Liver (tissue), 9 donors: ENCODE data around the gene MOB3B. TPM values are rescaled to one million over a fixed set of nuclear protein-coding genes. Genes with fewer than 3 reads are reported as not detected.
A peak's percentile ranks its signal among the peaks of the same experiment; 100 is the strongest.

Experiments used
- DNase-seq: peaks from one replicate; pipeline ENCODE4 v3.0.0-alpha.2; 2017; ENCODE audit warnings: low spot score
- H3K27ac ChIP-seq, 2 donors: one replicate each; pipeline ENCODE4 v1.7.0; 2013; ENCODE audit warnings: inconsistent platforms in 2 of 2, low read length in 2 of 2, control low read depth in 1 of 2, low read depth in 1 of 2, mild to moderate bottlenecking in 1 of 2
- H3K27me3 ChIP-seq, 4 donors: one replicate each; pipeline versions ENCODE4 v1.6.1 to v1.7.0; 2013; ENCODE audit warnings: low read length in 3 of 4, inconsistent platforms in 1 of 4, mild to moderate bottlenecking in 1 of 4, moderate library complexity in 1 of 4; ENCODE audit not compliant: control insufficient read depth in 4 of 4, insufficient read depth in 4 of 4
- H3K36me3 ChIP-seq, 4 donors: one replicate each; pipeline versions ENCODE4 v1.6.1 to v1.7.0; 2013; ENCODE audit warnings: low read length in 3 of 4, mild to moderate bottlenecking in 3 of 4, low read depth in 1 of 4, moderate library complexity in 1 of 4; ENCODE audit not compliant: control insufficient read depth in 4 of 4, insufficient read depth in 3 of 4
- H3K4me1 ChIP-seq, 4 donors: one replicate each; pipeline versions ENCODE4 v1.6.1 to v1.7.0; 2013; ENCODE audit warnings: low read length in 3 of 4, mild to moderate bottlenecking in 3 of 4, moderate library complexity in 1 of 4; ENCODE audit not compliant: control insufficient read depth in 4 of 4, insufficient read depth in 4 of 4
- H3K4me3 ChIP-seq, 3 donors: one replicate each; pipeline versions ENCODE4 v1.6.1 to v1.7.0; 2013; ENCODE audit warnings: low read length in 3 of 3, control low read depth in 1 of 3, low read depth in 1 of 3, mild to moderate bottlenecking in 1 of 3
- H3K9ac ChIP-seq, 2 donors: one replicate each; pipeline ENCODE4 v1.7.0; 2013; ENCODE audit warnings: low read length in 2 of 2, mild to moderate bottlenecking in 2 of 2, moderate library complexity in 2 of 2, control low read depth in 1 of 2, low read depth in 1 of 2
- H3K9me3 ChIP-seq, 4 donors: one replicate each; pipeline versions ENCODE4 v1.6.1 to v1.7.0; 2013; ENCODE audit warnings: low read length in 3 of 4; ENCODE audit not compliant: control insufficient read depth in 4 of 4
- ATF3 ChIP-seq: IDR thresholded peaks from 2 replicates; pipeline ENCODE4 v1.6.1; 2016; ENCODE audit warnings: antibody characterized with exemption
- EGR1 ChIP-seq, 2 donors: IDR thresholded peaks; 2 replicates each; pipeline ENCODE4 v1.6.1; 2016 to 2018; ENCODE audit warnings: antibody characterized with exemption in 2 of 2, low read depth in 2 of 2
- FOXA1 ChIP-seq: IDR thresholded peaks from 2 replicates; pipeline ENCODE4 v1.6.1; 2016; ENCODE audit warnings: antibody characterized with exemption
- FOXA2 ChIP-seq: IDR thresholded peaks from 2 replicates; pipeline ENCODE4 v1.6.1; 2016; ENCODE audit warnings: antibody characterized with exemption
- GABPA ChIP-seq, 2 donors: IDR thresholded peaks in 1 of 2; conservative IDR thresholded peaks in 1 of 2; 2 replicates each; pipeline ENCODE4 v1.6.1; 2016; ENCODE audit warnings: antibody characterized with exemption in 2 of 2, mild to moderate bottlenecking in 1 of 2, moderate library complexity in 1 of 2
- HNF4A ChIP-seq, 2 donors: conservative IDR thresholded peaks; 2 replicates each; pipeline ENCODE4 v1.6.1; 2016; ENCODE audit warnings: antibody characterized with exemption in 2 of 2, mild to moderate bottlenecking in 2 of 2
- HNF4G ChIP-seq: IDR thresholded peaks from 2 replicates; pipeline ENCODE4 v1.6.1; 2016; ENCODE audit warnings: antibody characterized with exemption
- JUND ChIP-seq, 2 donors: IDR thresholded peaks; 2 replicates each; pipeline ENCODE4 v1.6.1; 2016; ENCODE audit warnings: antibody characterized with exemption in 2 of 2
- MAX ChIP-seq: IDR thresholded peaks from 2 replicates; pipeline ENCODE4 v1.6.1; 2016; ENCODE audit warnings: antibody characterized with exemption
- NR2F2 ChIP-seq: IDR thresholded peaks from 2 replicates; pipeline ENCODE4 v1.6.1; 2016; ENCODE audit warnings: antibody characterized with exemption
- RAD21 ChIP-seq, 2 donors: IDR thresholded peaks; 2 replicates each; pipeline ENCODE4 v1.6.1; 2016; ENCODE audit warnings: antibody characterized with exemption in 2 of 2, mild to moderate bottlenecking in 2 of 2
- REST ChIP-seq: IDR thresholded peaks from 2 replicates; pipeline ENCODE4 v1.6.1; 2016; ENCODE audit warnings: antibody characterized with exemption, mild to moderate bottlenecking
- RXRA ChIP-seq, 2 donors: IDR thresholded peaks; 2 replicates each; pipeline ENCODE4 v1.6.1; 2017 to 2018; ENCODE audit warnings: antibody characterized with exemption in 2 of 2, mild to moderate bottlenecking in 1 of 2
- SP1 ChIP-seq: IDR thresholded peaks from 2 replicates; pipeline ENCODE4 v1.6.1; 2018; ENCODE audit warnings: antibody characterized with exemption, mild to moderate bottlenecking
- YY1 ChIP-seq: IDR thresholded peaks from 2 replicates; pipeline ENCODE4 v1.6.1; 2016; ENCODE audit warnings: antibody characterized with exemption, mild to moderate bottlenecking
- WGBS: extraction: QIAGEN DNeasy Blood & Tissue Kit; methylation state at CpG from one replicate; pipeline ENCODE4 v1.1.7; 2013; 5-methylcytosine and 5-hydroxymethylcytosine counted together
- polyA plus RNA-seq, 2 donors: library from polyadenylated mRNA; stranded (reverse) in 1 of 2; unstranded in 1 of 2; fragments of 200-250 nt in 1 of 2; fragments of >200 nt in 1 of 2; fragmentation: Nextera tagmentation in 1 of 2; extraction: Ambion mirVana in 1 of 2; gene quantifications; one replicate each; pipeline versions ENCODE4 v1.2.1 to v1.2.3, GENCODE V29; 2013 to 2015
- total RNA-seq, 2 donors: library from RNA; depleted of rRNA; stranded (reverse); fragments of >200 nt; gene quantifications; one replicate each; pipeline ENCODE4 v1.2.3, GENCODE V29; 2014
- donor health status: healthy.
- donor health status: healthy.
- donor health status: healthy.
- donor health status: healthy.
- donor health status: healthy.

MOB3B gene
- total and polyA plus RNA-seq, 4 donors, result 0.36 to 1.1 (median 0.76) TPM

- H3K9me3 ChIP-seq, result no peaks in the 10 kb centered on the region
- no peak for DNase-seq
- H3K4me3 ChIP-seq, result no peak overlapping the region
- no peaks in the 10 kb centered on the region for H3K27me3 ChIP-seq
- H3K36me3 ChIP-seq, result no peaks in the 10 kb centered on the region
- H3K4me1 ChIP-seq, result peaks cover 9 to 41% (median 34%) of the 10 kb centered on the region in 4 donors
- WGBS, result 40% methylated on average over 4 of the region's 4 CpGs
- H3K9ac ChIP-seq, result peak overlapping the region in 1 of 2 donors; percentile 30
- H3K27ac ChIP-seq, result peak overlapping the region in 1 of 2 donors; percentile 34
- TF ChIP-seq SP1 (peak; percentile 18), GABPA (IDR thresholded peaks at IDR 0.05 in 1 of 2, conservative IDR thresholded peaks at IDR 0.05 in 1 of 2) (no peak), HNF4A (conservative IDR thresholded peaks at IDR 0.05) (peak; percentile 10 to 40), FOXA1 (no peak), YY1 (no peak), RXRA (IDR thresholded peaks at IDR 0.05) (peak; percentile 35 to 65), MAX (no peak), HNF4G (no peak)
These were observed 143.0 kb downstream of the MOB3B start for GRCh38 chr9:27386571-27387091.

GRCh38 chr9:27385606-27386322, 143.8 kb downstream of the MOB3B start:
- Histone ChIP-seq H3K4me1 (peaks cover 9 to 41% (median 34%) of the 10 kb centered on the region in 4 donors), H3K27ac (no peak overlapping the region), H3K27me3 (no peaks in the 10 kb centered on the region), H3K9me3 (no peaks in the 10 kb centered on the region), H3K4me3 (no peak overlapping the region), H3K9ac (no peak overlapping the region), H3K36me3 (no peaks in the 10 kb centered on the region)
- TF ChIP-seq FOXA1 (no peak), ATF3 (no peak), EGR1 (IDR thresholded peaks at IDR 0.05; ENCODE audit: low read depth in 2 of 2) (no peak), REST (no peak), RXRA (IDR thresholded peaks at IDR 0.05) (no peak), MAX (no peak), HNF4G (no peak), RAD21 (IDR thresholded peaks at IDR 0.05) (no peak), NR2F2 (no peak), YY1 (no peak), GABPA (IDR thresholded peaks at IDR 0.05 in 1 of 2, conservative IDR thresholded peaks at IDR 0.05 in 1 of 2) (no peak), FOXA2 (no peak), JUND (IDR thresholded peaks at IDR 0.05) (no peak), HNF4A (conservative IDR thresholded peaks at IDR 0.05) (no peak)
- no peak for DNase-seq
- WGBS, result 72% methylated on average over 4 of the region's 4 CpGs
